ENCODE measurements around the gene ARF4.

- TF ChIP-seq, protein P1, sequence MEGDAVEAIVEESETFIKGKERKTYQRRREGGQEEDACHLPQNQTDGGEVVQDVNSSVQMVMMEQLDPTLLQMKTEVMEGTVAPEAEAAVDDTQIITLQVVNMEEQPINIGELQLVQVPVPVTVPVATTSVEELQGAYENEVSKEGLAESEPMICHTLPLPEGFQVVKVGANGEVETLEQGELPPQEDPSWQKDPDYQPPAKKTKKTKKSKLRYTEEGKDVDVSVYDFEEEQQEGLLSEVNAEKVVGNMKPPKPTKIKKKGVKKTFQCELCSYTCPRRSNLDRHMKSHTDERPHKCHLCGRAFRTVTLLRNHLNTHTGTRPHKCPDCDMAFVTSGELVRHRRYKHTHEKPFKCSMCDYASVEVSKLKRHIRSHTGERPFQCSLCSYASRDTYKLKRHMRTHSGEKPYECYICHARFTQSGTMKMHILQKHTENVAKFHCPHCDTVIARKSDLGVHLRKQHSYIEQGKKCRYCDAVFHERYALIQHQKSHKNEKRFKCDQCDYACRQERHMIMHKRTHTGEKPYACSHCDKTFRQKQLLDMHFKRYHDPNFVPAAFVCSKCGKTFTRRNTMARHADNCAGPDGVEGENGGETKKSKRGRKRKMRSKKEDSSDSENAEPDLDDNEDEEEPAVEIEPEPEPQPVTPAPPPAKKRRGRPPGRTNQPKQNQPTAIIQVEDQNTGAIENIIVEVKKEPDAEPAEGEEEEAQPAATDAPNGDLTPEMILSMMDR (IDR thresholded peaks at IDR 0.05): no peak
- TF ChIP-seq POLR2A (IDR thresholded peaks at IDR 0.05): no peak
Measured at GRCh38 chr3:57556459-57557084, 40.6 kb downstream of the ARF4 start.

Data from uterus (tissue), 2 donors.